H9 (cell line): ENCODE measurements around the gene KNSTRN. TPM values are rescaled to one million over a fixed set of nuclear protein-coding genes. Genes with fewer than 3 reads are reported as not detected.

Source experiments
- DNase-seq: peaks from one replicate; pipeline ENCODE4 v3.0.0-alpha.2; 2017
- H2AFZ ChIP-seq: one replicate; pipeline ENCODE4 v1.6.1; 2013; ENCODE audit warnings: mild to moderate bottlenecking, low read length, control low read depth, moderate library complexity
- H2AK5ac ChIP-seq: 2 replicates; pipeline ENCODE4 v1.6.1; 2013; ENCODE audit warnings: low read length, control low read depth, mixed read lengths; ENCODE audit not compliant: insufficient read length
- H2BK120ac ChIP-seq: one replicate; pipeline ENCODE4 v1.6.1; 2013; ENCODE audit warnings: low read depth, mild to moderate bottlenecking, low read length, control low read depth, inconsistent platforms; ENCODE audit not compliant: poor library complexity, severe bottlenecking
- H2BK12ac ChIP-seq: 2 replicates; pipeline ENCODE4 v1.6.1; 2013; ENCODE audit warnings: low read length, control low read depth, mixed read lengths, low read depth; ENCODE audit not compliant: insufficient read length
- H2BK15ac ChIP-seq: 2 replicates; pipeline ENCODE4 v1.6.1; 2013; ENCODE audit warnings: low read depth, low read length, control low read depth
- H2BK20ac ChIP-seq: one replicate; pipeline ENCODE4 v1.6.1; 2013; ENCODE audit warnings: low read depth, mild to moderate bottlenecking, low read length, control low read depth, inconsistent platforms; ENCODE audit not compliant: poor library complexity, severe bottlenecking
- H2BK5ac ChIP-seq: 2 replicates; pipeline ENCODE4 v1.6.1; 2013; ENCODE audit warnings: low read length, control low read depth, mixed read lengths; ENCODE audit not compliant: insufficient read length
- H3K14ac ChIP-seq: 2 replicates; pipeline ENCODE4 v1.6.1; 2013; ENCODE audit warnings: low read length, control low read depth; ENCODE audit not compliant: insufficient read depth
- H3K18ac ChIP-seq: 2 replicates; pipeline ENCODE4 v1.6.1; 2013; ENCODE audit warnings: low read depth, mild to moderate bottlenecking, mixed read lengths, low read length, control low read depth; ENCODE audit not compliant: insufficient read length
- H3K23ac ChIP-seq: 2 replicates; pipeline ENCODE4 v1.6.1; 2013; ENCODE audit warnings: low read length, control low read depth, mixed read lengths, low read depth; ENCODE audit not compliant: insufficient read length
- H3K23me2 ChIP-seq: 2 replicates; pipeline ENCODE4 v1.6.1; 2013; ENCODE audit warnings: low read depth, mild to moderate bottlenecking, mixed read lengths, low read length, control low read depth; ENCODE audit not compliant: insufficient read length, poor library complexity, severe bottlenecking
- H3K27ac ChIP-seq: 2 replicates; pipeline ENCODE4 v1.5.1; 2013; ENCODE audit warnings: low read length, control low read depth, mixed read lengths, low read depth; ENCODE audit not compliant: insufficient read length
- H3K27me3 ChIP-seq: 2 replicates; pipeline ENCODE4 v1.6.1; 2013; ENCODE audit warnings: low read length, control low read depth, inconsistent platforms; ENCODE audit not compliant: insufficient read depth
- H3K4ac ChIP-seq: 2 replicates; pipeline ENCODE4 v1.6.1; 2013; ENCODE audit warnings: low read depth, mild to moderate bottlenecking, control low read depth, inconsistent platforms, low read length, moderate library complexity
- H3K4me1 ChIP-seq: 2 replicates; pipeline ENCODE4 v1.6.1; 2013; ENCODE audit warnings: low read length, control low read depth, inconsistent platforms; ENCODE audit not compliant: insufficient read depth
- H3K4me2 ChIP-seq: 2 replicates; pipeline ENCODE4 v1.6.1; 2013; ENCODE audit warnings: low read length, control low read depth, mixed read lengths; ENCODE audit not compliant: insufficient read length, insufficient read depth
- H3K56ac ChIP-seq: 2 replicates; pipeline ENCODE4 v1.6.1; 2013; ENCODE audit warnings: low read depth, mild to moderate bottlenecking, mixed read lengths, low read length, control low read depth; ENCODE audit not compliant: insufficient read length
- H3K79me1 ChIP-seq: 2 replicates; pipeline ENCODE4 v1.6.1; 2013; ENCODE audit warnings: low read depth, mild to moderate bottlenecking, moderate library complexity, low read length, control low read depth, inconsistent platforms; ENCODE audit not compliant: insufficient read depth, poor library complexity, severe bottlenecking
- H3K79me2 ChIP-seq: 2 replicates; pipeline ENCODE4 v1.6.1; 2013; ENCODE audit warnings: low read length, control low read depth, inconsistent platforms; ENCODE audit not compliant: insufficient read depth
- H3K9ac ChIP-seq: 2 replicates; pipeline ENCODE4 v1.6.1; 2013; ENCODE audit warnings: low read length, control low read depth, mixed read lengths; ENCODE audit not compliant: insufficient read length; ENCODE audit errors: extremely low read depth
- H3K9me3 ChIP-seq: one replicate; pipeline ENCODE4 v1.6.1; 2013; ENCODE audit warnings: low read depth, low read length, inconsistent platforms; ENCODE audit not compliant: control insufficient read depth
- H3T11ph ChIP-seq: one replicate; pipeline ENCODE4 v1.6.1; 2013; ENCODE audit warnings: mild to moderate bottlenecking, low read length, control low read depth, inconsistent platforms
- H4K20me1 ChIP-seq: one replicate; pipeline ENCODE4 v1.6.1; 2013; ENCODE audit not compliant: control insufficient read depth, insufficient read length, insufficient read depth
- H4K5ac ChIP-seq: 2 replicates; pipeline ENCODE4 v1.6.1; 2013; ENCODE audit warnings: low read depth, mild to moderate bottlenecking, mixed read lengths, low read length, control low read depth; ENCODE audit not compliant: insufficient read length
- H4K8ac ChIP-seq: replicated peaks from 2 replicates; pipeline ENCODE4 v1.6.1; 2013; ENCODE audit warnings: low read length, control low read depth, mixed read lengths, low read depth; ENCODE audit not compliant: insufficient read length
- H4K91ac ChIP-seq: 2 replicates; pipeline ENCODE4 v1.6.1; 2013; ENCODE audit warnings: low read depth, mild to moderate bottlenecking, moderate library complexity, mixed read lengths, low read length, control low read depth; ENCODE audit not compliant: insufficient read length
- H3K27ac Mint-ChIP-seq, 3 experiments: 2 replicates in 2 of 3; 3 replicates in 1 of 3; pipeline ENCODE4 v1.8.0; 2020 to 2021; ENCODE audit warnings: mixed read lengths in 3 of 3, mild to moderate bottlenecking in 1 of 3, moderate library complexity in 1 of 3
- H3K27me3 Mint-ChIP-seq: 2 replicates; pipeline ENCODE4 v1.8.0; 2021; ENCODE audit warnings: low read depth, mild to moderate bottlenecking, moderate library complexity, mixed read lengths
- H3K36me3 Mint-ChIP-seq, 3 experiments: 2 replicates in 2 of 3; 3 replicates in 1 of 3; pipeline ENCODE4 v1.8.0; 2020 to 2021; ENCODE audit warnings: low read depth in 3 of 3, mixed read lengths in 3 of 3; ENCODE audit not compliant: insufficient read depth in 1 of 3
- H3K4me1 Mint-ChIP-seq, 2 experiments: 2 replicates each; pipeline ENCODE4 v1.8.0; 2020; ENCODE audit warnings: mixed read lengths in 2 of 2
- H3K4me3 Mint-ChIP-seq, 2 experiments: 2 replicates in 1 of 2; 3 replicates in 1 of 2; pipeline ENCODE4 v1.8.0; 2020 to 2021; ENCODE audit warnings: mild to moderate bottlenecking in 2 of 2, mixed read lengths in 2 of 2, moderate library complexity in 1 of 2
- H3K9me3 Mint-ChIP-seq, 2 experiments: 2 replicates in 1 of 2; 3 replicates in 1 of 2; pipeline ENCODE4 v1.8.0; 2020; ENCODE audit warnings: mild to moderate bottlenecking in 2 of 2, mixed read lengths in 2 of 2, moderate library complexity in 1 of 2
- WGBS: extraction: QIAGEN DNeasy Blood & Tissue Kit; methylation state at CpG from one replicate; pipeline ENCODE4 v1.1.7; 2013; ENCODE audit warnings: missing lambda C conversion rate, low lambda C conversion rate, mixed read lengths; ENCODE audit not compliant: insufficient read length; ENCODE audit errors: extremely low coverage; 5-methylcytosine and 5-hydroxymethylcytosine counted together
- total RNA-seq: library from RNA; stranded (reverse); gene quantifications from 2 replicates; pipeline ENCODE4 v1.2.1, GENCODE V29; 2021
- TF ChIP-seq, protein P1 (sequence below): fragments of 200-600 bp; sonication (generic); conservative IDR thresholded peaks from 3 replicates; pipeline ENCODE4 v1.8.0; 2021; ENCODE audit warnings: antibody characterized with exemption, mild to moderate bottlenecking

KNSTRN gene
- total RNA-seq, 1 experiment from 2014 or later, result 53.9 TPM

DNA sequence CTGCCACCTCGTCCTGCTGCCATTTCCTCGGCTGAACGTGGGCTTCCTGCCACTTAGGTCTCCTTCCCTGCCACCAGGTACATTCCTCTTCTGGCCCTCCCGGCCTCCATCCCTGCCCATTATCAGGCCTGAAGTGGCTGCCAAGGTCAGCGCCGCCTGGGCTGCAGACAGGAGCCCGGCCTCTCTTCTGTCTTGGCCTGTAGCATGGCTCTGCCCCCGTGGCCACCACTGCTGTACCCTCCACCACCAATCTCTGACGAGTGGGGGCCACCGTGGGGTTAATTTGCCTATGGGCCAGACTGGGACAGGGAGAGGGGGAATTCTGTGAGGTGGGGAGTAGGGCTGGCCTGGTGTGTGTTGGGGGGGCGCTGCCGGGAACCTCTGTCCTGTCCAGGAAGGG lies 56.2 kb downstream of the KNSTRN start:
- H3K23ac ChIP-seq, result no peak overlapping the region
- Mint-ChIP-seq H3K4me3 (peak overlapping the region; percentile 93 to 96), H3K27me3 (peaks cover 32% of the 10 kb centered on the region), H3K36me3 (peaks cover 0 to 12% (median 0%) of the 10 kb centered on the region in 3 experiments; a peak in 5 of 7 replicates), H3K27ac (peak overlapping the region in 2 of 3 experiments; percentile 11 to 45; a peak in 1 of 7 replicates), H3K4me1 (peaks cover 54 to 56% of the 10 kb centered on the region in 2 experiments), H3K9me3 (no peaks in the 10 kb centered on the region; a peak in 1 of 5 replicates)
- H3K27me3 ChIP-seq, result peaks cover 11% of the 10 kb centered on the region; the same call in 1 of the 2 replicates
- TF ChIP-seq, protein P1, sequence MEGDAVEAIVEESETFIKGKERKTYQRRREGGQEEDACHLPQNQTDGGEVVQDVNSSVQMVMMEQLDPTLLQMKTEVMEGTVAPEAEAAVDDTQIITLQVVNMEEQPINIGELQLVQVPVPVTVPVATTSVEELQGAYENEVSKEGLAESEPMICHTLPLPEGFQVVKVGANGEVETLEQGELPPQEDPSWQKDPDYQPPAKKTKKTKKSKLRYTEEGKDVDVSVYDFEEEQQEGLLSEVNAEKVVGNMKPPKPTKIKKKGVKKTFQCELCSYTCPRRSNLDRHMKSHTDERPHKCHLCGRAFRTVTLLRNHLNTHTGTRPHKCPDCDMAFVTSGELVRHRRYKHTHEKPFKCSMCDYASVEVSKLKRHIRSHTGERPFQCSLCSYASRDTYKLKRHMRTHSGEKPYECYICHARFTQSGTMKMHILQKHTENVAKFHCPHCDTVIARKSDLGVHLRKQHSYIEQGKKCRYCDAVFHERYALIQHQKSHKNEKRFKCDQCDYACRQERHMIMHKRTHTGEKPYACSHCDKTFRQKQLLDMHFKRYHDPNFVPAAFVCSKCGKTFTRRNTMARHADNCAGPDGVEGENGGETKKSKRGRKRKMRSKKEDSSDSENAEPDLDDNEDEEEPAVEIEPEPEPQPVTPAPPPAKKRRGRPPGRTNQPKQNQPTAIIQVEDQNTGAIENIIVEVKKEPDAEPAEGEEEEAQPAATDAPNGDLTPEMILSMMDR, result no peak
- H3K4me2 ChIP-seq, result peak overlapping the region; percentile 80
- DNase-seq, result no peak
- no peak overlapping the region for H3K56ac ChIP-seq
- H4K20me1 ChIP-seq, result no peaks in the 10 kb centered on the region
- peaks cover 18% of the 10 kb centered on the region; the same call in 1 of the 2 replicates for H3K79me2 ChIP-seq
- no peak overlapping the region for H2BK15ac ChIP-seq
- no peak overlapping the region for H3K4ac ChIP-seq
- H3K18ac ChIP-seq, result no peak overlapping the region
- no peak overlapping the region for H4K91ac ChIP-seq
- no peak overlapping the region for H2AK5ac ChIP-seq
- H2BK120ac ChIP-seq, result no peak overlapping the region
- peaks cover 3% of the 10 kb centered on the region for H3K79me1 ChIP-seq
- H3T11ph ChIP-seq, result no peak overlapping the region
- H2AFZ ChIP-seq, result no peak overlapping the region
- H2BK5ac ChIP-seq, result no peak overlapping the region
- no peak overlapping the region for H4K8ac ChIP-seq
- no peak overlapping the region for H4K5ac ChIP-seq
- H3K9me3 ChIP-seq, result no peaks in the 10 kb centered on the region
- H2BK12ac ChIP-seq, result no peak overlapping the region
- peaks cover 47% of the 10 kb centered on the region for H3K23me2 ChIP-seq
- no peak overlapping the region for H2BK20ac ChIP-seq
- peaks cover 13% of the 10 kb centered on the region for H3K4me1 ChIP-seq
- H3K27ac ChIP-seq, result no peak overlapping the region
- WGBS, result no CpG with 5 or more reads among the region's 12 CpGs
- H3K9ac ChIP-seq, result no peak overlapping the region
- no peak overlapping the region; the same call in 1 of the 2 replicates for H3K14ac ChIP-seq
